Cardiac fibroblast (primary cell): ENCODE results near the gene NMT1.

Experiments used
- DNase-seq, 2 donors: peaks; one replicate each; pipeline versions ENCODE4 v3.0.0 to v3.0.0-alpha.2; 2010; ENCODE audit warnings: low read depth in 2 of 2
- H3K4me3 ChIP-seq, 2 donors: replicated peaks in 1 of 2; 1 replicate in 1 of 2; 2 replicates in 1 of 2; pipeline ENCODE4 v1.5.1; 2011; ENCODE audit warnings: low read depth in 2 of 2, low read length in 2 of 2, mild to moderate bottlenecking in 2 of 2, moderate library complexity in 1 of 2
- CTCF ChIP-seq: IDR thresholded peaks from one replicate; pipeline ENCODE4 v1.5.1; 2011; ENCODE audit warnings: low read depth, mild to moderate bottlenecking, low read length, inconsistent platforms

NMT1 gene

DNA sequence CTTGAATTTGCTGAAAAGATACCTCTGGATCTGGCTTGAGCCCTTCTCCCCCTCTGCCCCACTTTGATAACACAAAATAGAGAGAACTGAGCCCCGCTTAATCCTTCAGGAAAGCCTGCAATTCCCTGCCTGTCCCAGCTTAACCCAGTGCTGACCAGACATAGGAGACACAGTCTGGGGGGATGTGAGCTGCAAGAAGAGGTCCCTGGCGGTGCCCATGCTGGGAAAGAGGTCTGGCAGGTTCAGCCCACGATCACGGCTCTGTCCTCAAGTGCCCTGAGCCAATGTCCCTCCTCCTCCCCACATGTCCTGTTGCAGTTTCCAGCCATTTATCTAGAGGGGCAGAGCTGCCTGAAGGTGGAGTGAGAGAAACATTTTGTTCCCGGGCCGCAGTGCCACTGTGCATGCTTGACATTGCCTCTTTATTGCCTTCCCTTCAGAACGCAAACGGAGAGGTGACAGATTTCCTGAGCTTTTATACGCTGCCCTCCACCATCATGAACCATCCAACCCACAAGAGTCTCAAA is 42.2 kb downstream of the NMT1 start:
- H3K4me3 ChIP-seq: no peak overlapping the region
- no peak for DNase-seq
- no peak for TF ChIP-seq CTCF

DNA sequence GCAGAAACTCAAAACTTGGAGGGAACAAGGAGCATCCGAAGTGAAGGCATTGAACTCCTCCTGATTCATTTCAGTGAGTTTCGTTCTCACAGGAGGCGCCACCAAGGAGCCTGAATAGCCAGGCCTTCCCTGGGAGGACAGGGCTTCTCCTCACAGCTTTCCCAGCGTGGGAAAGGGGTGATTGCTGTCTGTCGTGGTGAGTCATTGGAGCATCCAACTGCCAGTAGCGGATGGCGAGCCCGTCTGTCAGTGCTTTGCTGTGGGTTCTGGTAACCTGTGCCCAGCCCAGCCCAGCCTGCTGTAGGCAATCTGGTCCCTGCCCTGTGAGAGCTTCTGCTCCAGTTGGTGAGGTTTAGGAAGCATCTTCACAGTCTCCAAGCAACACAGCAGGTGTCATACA is 42.9 kb downstream of the NMT1 start:
- no peak for TF ChIP-seq CTCF
- no peak for DNase-seq
- H3K4me3 ChIP-seq: no peak overlapping the region

DNA sequence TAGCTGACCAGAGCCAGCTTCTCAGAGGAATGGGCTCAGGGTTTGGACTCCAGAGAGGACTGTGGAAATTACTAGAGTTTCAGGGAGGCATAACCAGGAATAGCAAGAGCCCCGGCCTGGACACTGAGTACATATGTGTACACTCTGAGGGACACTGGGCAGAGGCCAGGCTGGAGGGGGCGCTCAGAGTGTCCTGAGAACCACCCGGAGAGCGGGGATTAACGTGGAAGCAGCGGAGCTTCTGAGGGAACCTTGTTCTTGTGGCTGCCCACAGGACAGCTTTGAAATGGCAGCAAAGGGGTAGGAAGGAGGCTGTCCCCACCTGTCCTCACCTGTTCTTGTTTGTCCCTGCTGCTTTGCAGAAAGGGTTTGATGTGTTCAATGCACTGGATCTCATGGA is 43.4 kb downstream of the NMT1 start:
- DNase-seq: no peak
- no peak overlapping the region for H3K4me3 ChIP-seq
- no peak for TF ChIP-seq CTCF

DNA sequence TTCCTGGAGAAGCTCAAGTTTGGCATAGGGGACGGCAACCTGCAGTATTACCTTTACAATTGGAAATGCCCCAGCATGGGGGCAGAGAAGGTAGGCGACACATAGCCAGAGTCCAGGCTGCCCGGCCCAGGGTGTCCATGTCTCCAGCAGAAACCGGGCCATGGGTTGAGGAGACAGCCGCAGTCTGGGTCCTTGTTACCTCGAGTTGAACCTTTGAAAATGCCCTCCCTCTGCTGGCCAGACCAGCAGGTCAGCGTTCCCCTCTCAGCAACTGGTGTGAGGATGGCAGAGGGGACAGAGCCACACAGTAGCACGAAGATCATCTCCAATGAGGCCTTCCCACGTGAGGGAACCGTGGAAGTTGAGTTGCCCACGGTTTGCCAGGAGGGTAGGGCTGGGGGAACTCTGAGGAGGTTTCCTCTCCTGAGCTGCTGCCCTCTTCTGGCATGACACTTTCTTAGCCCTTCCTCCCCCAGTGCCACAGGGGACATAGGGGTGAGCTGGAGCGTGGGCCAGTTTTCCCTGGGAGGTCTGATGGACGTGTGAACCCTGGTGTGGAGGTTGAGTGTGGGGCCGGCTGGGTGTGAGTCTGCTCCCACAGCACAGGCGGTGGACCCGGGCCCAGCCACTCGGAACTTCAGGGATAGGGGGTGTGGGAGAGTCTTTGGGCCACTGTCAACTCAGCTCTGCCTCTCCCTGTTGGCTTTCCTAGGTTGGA is 43.9 kb downstream of the NMT1 start:
- TF ChIP-seq CTCF: no peak
- H3K4me3 ChIP-seq: no peak overlapping the region
- no peak for DNase-seq

GRCh38 chr17:45106096-45106495 is 45.0 kb downstream of the NMT1 start:
- no peak for DNase-seq
- no peak for TF ChIP-seq CTCF
- H3K4me3 ChIP-seq: no peak overlapping the region

- no peak overlapping the region for H3K4me3 ChIP-seq
- DNase-seq: no peak
- no peak for TF ChIP-seq CTCF
These were observed 45.5 kb downstream of the NMT1 start for GRCh38 chr17:45106582-45106981.
